NCI-H748 treated with DMSO at 0.1 percent for 48 hours (cell line): ENCODE results near the gene WWOX.

Experiments
- DNase-seq: peaks from one replicate; lab custom pipeline; 2025; lab: John Stamatoyannopoulos, UW

Gene WWOX

GRCh38 chr16:78804058-78804735 is 704.7 kb downstream of the WWOX start:
- no peak for DNase-seq

GRCh38 chr16:78805556-78805955 is 706.1 kb downstream of the WWOX start:
- no peak for DNase-seq

GRCh38 chr16:78811247-78811646 is 711.8 kb downstream of the WWOX start:
- no peak for DNase-seq

- DNase-seq = no peak
Observed at GRCh38 chr16:78812582-78812981, 713.1 kb downstream of the WWOX start.

- peak; percentile 73 for DNase-seq
Observed at GRCh38 chr16:78813661-78814311, 714.3 kb downstream of the WWOX start.

GRCh38 chr16:78815713-78816112 is 716.3 kb downstream of the WWOX start:
- DNase-seq = no peak

DNA sequence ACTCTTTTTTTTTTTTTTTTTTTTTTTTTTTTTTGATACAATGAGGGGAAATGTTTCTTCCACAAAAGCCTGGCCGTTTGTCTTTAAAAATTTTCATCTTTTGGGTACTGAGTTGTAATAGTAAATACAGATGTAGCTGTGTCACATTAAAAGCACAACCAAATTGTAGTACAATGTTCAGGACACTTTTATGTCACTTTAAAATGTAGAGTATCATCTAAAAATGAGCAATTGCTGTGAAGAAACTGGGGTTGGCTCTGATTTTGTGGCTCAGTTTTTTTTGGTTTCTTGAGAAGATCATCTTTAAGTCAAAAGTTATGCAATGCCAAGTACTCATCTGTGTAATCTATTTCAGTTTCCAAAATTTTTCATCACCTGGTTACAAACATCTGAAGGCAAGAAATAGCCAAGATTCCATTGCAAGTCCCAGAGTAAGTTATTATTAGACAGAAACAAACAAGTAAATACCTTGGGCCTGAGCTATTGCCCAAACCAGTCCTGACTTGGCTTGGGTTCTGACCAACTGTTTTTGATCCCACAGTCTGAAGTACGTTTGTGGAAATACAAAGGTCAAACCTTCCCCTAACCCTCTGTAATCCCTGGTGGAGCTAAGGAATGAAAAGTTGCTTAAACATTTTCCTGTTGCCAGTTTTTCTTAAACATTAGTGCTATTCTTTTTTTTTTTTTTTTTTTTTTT is 717.2 kb downstream of the WWOX start:
- DNase-seq = no peak

GRCh38 chr16:78817200-78817739 is 717.8 kb downstream of the WWOX start:
- DNase-seq = no peak

GRCh38 chr16:78821335-78821734 is 721.9 kb downstream of the WWOX start:
- DNase-seq = no peak

- DNase-seq = no peak
Observed at GRCh38 chr16:78822509-78822908, 723.1 kb downstream of the WWOX start.

DNA sequence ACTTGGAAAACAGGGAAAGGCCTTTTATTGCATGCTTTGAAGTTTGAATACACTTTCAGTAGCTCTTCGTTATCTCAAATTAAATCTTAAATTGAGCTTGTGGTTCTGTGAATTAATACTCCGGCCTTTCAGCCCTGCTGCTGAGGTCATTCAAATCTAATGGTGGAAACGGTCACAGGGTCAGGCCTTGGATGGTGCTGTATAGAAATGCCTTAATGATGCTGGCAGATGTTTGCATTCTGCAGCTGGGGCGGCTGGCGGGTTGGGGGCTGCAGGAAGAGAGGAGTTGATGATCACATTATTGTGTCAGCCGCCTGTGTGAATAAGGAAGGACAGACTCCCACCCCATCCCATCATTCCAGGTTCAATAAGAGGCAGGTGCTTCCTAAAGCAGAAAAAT is 723.6 kb downstream of the WWOX start:
- DNase-seq = no peak

DNA sequence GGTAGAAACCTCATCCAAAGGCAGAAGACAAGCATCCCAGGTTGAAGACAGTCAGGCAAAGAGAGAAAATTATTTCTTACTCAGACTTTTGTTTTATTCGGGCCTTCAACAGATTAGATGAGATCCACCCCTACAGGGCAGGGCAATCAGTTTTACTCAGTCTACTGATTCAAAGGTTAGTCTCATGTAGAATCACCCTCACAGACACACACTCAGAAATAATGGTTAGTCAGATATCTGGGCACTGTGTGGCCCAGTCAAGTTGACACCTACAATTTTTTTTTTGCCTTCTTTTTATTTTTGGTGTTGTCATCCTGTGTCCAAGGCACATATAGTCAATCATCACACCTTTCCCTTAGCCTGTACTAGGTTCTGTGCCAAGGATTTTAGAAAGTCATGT is 729.8 kb downstream of the WWOX start:
- DNase-seq = no peak

DNA sequence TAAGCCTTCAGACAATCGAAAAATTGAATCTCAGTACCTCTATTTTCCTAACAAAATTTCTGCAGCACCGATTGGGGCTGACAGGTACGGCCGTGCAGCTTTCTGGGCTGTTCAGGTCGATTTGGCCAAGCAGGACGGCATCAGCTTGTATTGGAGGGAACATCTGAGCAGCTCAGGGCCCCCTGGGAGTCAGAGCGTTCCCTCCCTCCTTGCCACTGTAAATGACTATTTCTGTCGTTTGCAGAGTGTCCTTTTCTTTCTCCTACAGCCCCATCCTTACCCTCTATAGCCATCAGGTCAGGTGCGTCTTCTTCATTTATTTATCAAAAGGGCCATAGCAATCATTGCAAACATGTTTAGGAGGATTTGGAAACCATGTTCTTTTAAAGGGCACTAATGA is 731.1 kb downstream of the WWOX start:
- DNase-seq = no peak

- DNase-seq = no peak
Observed at GRCh38 chr16:78832100-78832499, 732.6 kb downstream of the WWOX start.

- no peak for DNase-seq
Observed at GRCh38 chr16:78836802-78837491, 737.5 kb downstream of the WWOX start.

DNA sequence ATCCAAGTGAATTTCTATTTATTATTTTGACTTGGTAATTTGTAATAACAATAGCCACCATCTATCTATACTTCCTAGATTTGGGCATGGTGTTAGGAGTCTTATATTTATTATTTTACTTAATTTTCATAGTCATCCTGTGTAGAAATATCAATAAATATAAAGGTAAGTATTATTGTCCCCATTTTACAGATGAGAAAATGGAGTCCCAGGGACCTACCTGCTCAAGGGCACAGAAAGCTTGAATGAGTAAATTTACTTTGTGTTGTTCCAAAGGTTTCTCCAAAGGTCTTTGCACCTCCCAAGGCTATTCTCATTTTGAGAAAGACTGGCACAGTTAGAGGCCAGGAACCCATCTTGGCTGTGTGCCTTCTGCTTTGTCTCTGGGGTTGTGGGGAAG is 738.3 kb downstream of the WWOX start:
- DNase-seq = no peak

GRCh38 chr16:78838276-78838675 is 738.8 kb downstream of the WWOX start:
- no peak for DNase-seq

- DNase-seq = peak; percentile 15
Observed at GRCh38 chr16:78842950-78843349, 743.5 kb downstream of the WWOX start.

GRCh38 chr16:78843978-78844377 is 744.5 kb downstream of the WWOX start:
- DNase-seq = peak; percentile 44

DNA sequence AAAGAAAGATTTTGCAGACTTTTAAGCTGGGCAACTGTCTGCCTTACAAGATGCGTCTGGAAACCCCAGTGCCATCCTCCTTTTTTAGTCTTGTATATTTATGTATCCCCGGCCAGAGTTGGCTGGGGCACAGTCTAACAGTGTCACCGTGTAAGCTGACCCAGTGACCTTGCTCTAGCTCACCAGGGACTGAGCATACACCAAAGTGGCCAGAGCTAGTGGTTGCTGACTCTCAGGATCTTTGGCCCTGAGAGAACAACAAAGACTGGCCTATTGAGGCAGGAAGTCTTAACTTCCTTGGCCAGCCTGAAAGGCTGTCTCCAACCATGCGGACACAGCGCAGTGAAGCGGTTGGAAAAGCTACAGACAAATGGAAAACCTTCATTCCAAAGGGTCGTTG is 745.2 kb downstream of the WWOX start:
- peak; percentile 19 for DNase-seq

GRCh38 chr16:78851266-78851665 is 751.8 kb downstream of the WWOX start:
- DNase-seq = no peak

- DNase-seq = no peak
Observed at GRCh38 chr16:78852081-78852635, 752.7 kb downstream of the WWOX start.
